GM18951 (cell line): ENCODE data around the gene LPCAT1.
"Not testable (repeated sequence)": the region's sequence is repeated elsewhere in the genome, so short reads cannot be mapped to it uniquely, and the experiment has no call there.

Source experiments
- POLR2A ChIP-seq: IDR thresholded peaks from 4 replicates; pipeline ENCODE4 v1.6.1; 2011; ENCODE audit warnings: mild to moderate bottlenecking; ENCODE audit not compliant: insufficient read length, insufficient read depth; ENCODE audit errors: extremely low read depth
- in situ Hi-C: fragments of 300-500 bp; cut with MboI; formaldehyde crosslinking; loops from one replicate; pipeline ENCODE4 v1.12.0; 2022; ENCODE audit warnings: low sequenced_read_pairs, mixed read lengths, inconsistent platforms; ENCODE audit not compliant: unreplicated experiment

Gene LPCAT1

GRCh38 chr5:1562599-1562998, 38.8 kb upstream of the LPCAT1 start:
- TF ChIP-seq POLR2A, result no peak
- in situ Hi-C loops, result no loop called here

- in situ Hi-C loops, result no loop called here
- TF ChIP-seq POLR2A, result no peak
These were observed 37.7 kb upstream of the LPCAT1 start for GRCh38 chr5:1561402-1561929.

GRCh38 chr5:1560499-1560898, 36.7 kb upstream of the LPCAT1 start:
- in situ Hi-C loops, result not testable (repeated sequence)

- no peak for TF ChIP-seq POLR2A
- in situ Hi-C loops, result no loop called here
These were observed 35.2 kb upstream of the LPCAT1 start for GRCh38 chr5:1558944-1559343.

GRCh38 chr5:1557114-1557873, 33.5 kb upstream of the LPCAT1 start:
- no peak for TF ChIP-seq POLR2A
- in situ Hi-C loops, result no loop called here

- in situ Hi-C loops, result no loop called here
- TF ChIP-seq POLR2A, result no peak
These were observed 32.3 kb upstream of the LPCAT1 start for GRCh38 chr5:1555808-1556731.

GRCh38 chr5:1555011-1555807, 31.4 kb upstream of the LPCAT1 start:
- in situ Hi-C loops, result no loop called here
- no peak for TF ChIP-seq POLR2A

- in situ Hi-C loops, result no loop called here
- no peak for TF ChIP-seq POLR2A
These were observed 30.7 kb upstream of the LPCAT1 start for GRCh38 chr5:1554410-1554967.

GRCh38 chr5:1553539-1554409, 30.0 kb upstream of the LPCAT1 start:
- in situ Hi-C loops, result no loop called here
- no peak for TF ChIP-seq POLR2A

GRCh38 chr5:1552521-1553255, 28.9 kb upstream of the LPCAT1 start:
- TF ChIP-seq POLR2A, result no peak
- in situ Hi-C loops, result no loop called here
